ENCODE data around the gene LRP3. TPM values are rescaled to one million over a fixed set of nuclear protein-coding genes. Genes with fewer than 3 reads are reported as not detected.
"Not testable (repeated sequence)": the region's sequence is repeated elsewhere in the genome, so short reads cannot be mapped to it uniquely, and the experiment has no call there.

LRP3 gene
- total RNA-seq, 1 experiment from 2014 or later = 86.5 TPM

DNA sequence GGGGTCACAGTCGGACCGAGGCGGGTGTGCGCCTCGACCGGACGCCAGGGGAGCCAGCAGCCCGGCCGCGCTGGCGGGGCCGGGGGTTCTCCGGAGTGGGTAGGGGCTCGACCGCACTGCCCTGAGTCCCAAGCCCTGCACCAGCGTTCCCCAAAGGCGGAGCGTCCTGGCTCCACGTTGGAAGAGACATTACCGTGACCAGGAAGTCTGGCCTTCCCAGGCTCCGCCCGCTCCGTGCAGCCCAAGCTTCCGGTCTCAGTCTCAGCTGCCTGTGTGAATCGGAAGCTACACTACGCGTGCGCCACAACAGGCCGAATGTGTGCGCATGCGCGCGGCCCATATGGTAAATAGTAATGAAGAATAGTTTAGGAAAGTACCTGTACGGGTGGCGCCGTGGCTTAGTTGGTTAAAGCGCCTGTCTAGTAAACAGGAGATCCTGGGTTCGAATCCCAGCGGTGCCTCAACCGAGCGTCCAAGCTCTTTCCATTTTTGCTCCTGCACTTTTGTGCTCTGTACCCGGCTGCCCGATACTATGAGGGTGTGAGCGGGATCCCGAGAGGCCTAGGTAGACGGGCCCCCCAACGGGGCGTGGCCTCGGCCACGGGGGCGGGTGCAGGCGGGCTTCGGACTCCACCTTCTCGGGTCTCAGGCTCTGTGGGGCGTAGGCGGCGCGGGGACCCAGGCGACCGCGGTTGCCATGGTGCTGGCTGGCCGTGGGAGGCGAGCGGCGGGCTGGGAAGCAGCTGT, 17.3 kb upstream of the LRP3 start:
- peak; percentile 99 for DNase-seq (ENCODE audit: low spot score)

DNA sequence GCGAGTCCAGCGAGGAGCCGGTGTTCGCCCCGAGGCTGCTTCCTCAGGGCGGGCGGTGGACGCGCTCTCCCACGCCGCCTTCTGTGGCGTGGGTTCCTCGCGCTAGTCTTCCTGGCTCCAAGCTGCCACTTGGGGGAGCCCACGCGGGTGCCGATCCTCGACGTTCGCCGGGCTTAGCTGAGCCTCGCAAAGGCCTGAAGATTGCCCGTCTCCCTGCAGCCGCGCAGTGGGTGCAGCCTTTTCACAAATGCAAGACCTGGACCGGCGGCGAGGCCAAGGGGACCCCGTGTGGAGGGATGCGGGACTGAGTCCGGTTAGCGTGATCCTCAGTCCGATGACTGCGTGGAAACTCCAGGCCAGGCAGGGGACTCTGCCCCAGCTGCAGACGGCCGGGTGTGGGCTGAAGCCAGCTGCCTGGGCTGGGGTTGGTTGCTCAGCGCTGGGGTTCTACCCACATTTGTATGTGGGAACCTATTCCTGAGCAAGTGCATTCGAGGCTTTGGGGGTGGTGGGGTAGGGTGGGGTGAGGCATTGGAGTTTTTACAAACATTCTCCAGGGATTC, 16.6 kb upstream of the LRP3 start:
- DNase-seq (ENCODE audit: low spot score) = no peak

DNA sequence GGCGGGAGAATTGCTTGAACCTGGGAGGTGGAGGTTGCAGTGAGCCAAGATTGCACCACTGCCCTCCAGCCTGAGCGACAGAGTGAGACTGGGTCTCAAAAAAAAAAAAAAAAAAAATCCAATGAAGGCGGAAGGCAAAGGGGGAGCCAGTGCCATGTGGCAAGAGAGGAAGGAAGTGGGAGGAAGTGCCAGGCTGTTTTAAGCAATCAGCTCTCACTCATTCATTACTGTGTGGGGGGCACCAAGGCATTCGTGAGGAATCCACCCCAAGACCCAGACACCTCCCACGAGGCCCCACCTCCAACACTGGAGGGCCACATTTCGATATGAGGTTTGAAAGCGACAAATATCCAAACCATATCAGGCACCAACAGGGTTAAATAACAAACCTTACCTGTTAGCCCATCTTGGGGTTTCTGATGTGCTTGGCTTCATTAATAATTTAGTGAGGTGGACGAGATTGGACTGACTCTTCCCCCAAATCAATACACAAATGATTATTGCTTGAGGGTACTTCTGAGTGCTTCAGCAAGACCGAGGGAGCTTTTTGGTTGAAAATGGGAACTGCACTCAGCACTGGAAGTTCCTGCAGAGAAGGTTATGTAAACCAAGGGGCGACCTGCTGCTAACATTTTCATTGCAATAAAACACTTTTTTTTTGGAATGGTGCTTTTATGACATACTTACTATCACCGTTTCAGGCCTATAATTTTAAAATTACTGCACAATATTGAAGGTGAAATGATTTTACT, 7.5 kb upstream of the LRP3 start:
- DNase-seq (ENCODE audit: low spot score) = no peak

DNA sequence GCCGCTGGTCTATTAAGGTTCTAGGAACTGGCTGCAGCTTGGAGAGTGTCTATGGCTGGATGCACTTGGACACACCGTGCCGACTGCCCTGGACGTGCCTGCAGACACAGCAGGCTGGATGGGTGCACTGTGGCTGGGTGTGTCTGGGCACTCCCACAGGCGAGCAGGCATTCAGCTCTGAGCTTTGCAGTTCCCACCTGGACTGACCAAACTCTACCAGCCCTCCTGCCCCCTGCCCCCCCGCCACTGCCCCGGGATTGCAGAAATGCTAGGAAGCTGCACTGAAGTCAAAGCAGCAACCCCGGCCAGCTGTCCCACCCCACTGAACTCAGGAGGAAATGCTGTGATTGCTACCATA, 7.0 kb upstream of the LRP3 start:
- DNase-seq (ENCODE audit: low spot score) = no peak

DNA sequence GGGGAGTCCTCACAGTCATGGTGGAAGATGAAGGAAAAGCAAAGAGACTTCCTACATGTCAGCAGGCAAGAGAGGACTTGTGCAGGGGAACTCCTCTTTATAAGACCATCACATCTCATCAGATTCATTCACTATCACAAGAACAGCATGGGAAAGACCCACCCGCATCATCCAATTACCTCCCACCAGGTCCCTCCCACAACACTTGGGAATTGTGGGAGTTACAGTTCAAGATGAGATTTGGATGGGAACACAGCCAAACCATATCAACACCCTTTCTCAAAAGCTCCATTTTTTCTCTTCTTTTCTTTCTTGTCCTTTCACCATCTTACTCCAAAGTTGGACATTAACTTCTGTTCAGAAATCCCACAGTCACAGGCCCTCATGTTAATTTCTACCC, 4.7 kb upstream of the LRP3 start:
- DNase-seq (ENCODE audit: low spot score) = no peak

DNA sequence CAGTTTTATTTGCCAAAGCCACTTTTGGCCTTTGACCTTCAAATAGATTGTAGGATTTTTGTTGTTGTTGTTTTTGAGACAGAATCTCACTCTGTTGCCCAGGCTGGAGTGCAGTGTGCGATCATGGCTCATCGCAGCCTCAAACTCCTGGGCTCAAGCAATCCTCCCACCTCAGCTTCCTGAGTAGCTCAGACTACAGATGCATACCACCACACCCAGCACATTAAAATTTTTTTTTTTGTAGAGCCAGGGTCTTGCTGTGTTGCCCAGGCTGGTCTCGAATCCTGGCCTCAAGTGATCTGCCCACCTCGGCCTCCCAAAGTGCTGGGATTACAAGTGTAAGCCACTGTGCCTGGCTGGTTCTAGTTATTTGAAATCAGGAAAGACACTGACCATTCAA, 3.0 kb upstream of the LRP3 start:
- DNase-seq (ENCODE audit: low spot score) = not testable (repeated sequence)

DNA sequence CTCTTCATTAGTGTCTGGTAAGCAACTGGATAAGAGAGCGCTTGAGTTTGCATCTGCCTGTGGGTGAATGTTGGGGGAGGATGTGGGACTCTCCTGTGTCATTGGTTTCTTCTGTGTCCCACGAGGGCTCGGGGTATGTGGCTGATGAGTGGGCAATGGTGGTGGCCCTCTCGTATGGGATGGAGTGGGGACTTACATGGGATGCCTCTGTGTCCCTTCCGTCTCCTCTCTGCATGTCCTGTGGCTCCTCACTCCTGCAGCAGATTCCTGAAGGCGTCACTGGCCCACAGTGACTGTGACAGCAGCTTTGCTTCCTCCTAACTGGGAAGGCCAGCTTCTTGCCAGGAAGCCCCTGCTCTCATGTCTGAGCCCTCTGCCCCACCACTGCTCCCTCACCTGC, 2.6 kb upstream of the LRP3 start:
- no peak for DNase-seq (ENCODE audit: low spot score)

DNA sequence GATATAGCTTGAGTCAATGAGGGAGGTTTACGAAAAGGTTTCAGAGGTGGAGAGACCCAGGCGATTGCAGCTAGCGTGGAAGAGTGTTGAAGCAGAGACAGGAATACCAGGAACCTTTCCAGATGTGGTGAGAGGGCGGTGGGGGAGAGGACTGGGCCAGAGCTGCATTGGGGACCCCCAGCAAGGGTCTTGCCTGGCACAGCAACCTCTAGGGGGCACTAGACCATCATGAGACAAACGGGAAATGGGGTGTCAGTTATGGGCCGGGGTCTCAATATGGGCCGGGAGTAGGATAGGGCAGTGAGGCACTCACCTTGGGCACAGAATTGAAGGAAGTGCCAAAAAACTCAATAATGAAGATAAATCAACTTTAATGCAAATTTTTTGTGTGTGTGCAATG, 2.1 kb upstream of the LRP3 start:
- DNase-seq (ENCODE audit: low spot score) = no peak

DNA sequence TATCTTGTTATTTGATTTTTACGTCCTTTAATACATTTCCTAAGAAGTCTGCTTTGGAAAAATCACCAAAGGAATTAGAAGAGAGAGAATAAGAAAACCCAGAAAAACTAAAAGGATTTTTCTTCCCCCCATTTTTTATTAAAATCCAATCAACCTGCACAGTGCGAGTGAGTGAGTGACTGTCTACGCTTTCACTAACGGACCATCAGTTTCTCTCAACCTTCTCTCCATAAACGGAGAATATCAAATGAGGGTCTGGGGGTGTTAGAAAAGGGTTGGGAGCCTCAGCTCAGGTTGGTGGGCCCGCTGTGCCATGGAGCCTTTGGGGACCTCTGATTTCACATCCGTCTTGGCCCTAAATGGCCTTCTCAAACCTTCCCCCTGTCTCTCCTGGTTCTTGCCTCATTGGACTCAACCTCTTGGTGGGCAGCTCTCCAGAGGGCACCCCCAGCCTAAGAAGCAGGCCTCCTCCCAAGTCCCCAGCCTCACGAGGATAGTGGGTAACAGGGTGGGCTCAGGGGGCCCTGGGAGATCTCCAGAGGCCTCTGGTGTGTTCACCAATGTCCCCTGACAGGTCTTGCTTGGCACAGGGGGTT, 763 bp upstream of the LRP3 start:
- DNase-seq (ENCODE audit: low spot score) = no peak

DNA sequence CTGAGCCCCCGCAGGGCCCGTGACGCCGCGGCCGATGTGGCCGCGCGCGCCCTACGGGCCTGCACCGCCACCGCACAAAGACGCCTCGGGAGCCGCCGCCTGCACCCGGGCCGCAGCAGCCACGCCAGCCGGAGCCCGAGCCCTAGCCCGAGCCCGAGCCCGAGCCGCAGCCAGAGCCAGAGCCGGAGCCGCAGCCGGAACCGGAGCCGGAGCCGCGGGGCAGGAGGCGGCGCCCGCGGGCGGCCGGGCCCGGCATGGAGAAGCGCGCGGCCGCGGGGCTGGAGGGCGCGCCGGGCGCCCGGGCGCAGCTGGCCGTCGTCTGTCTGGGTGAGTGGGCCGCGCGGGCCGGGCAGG, 379 bp downstream of the LRP3 start:
- DNase-seq (ENCODE audit: low spot score) = no peak

DNA sequence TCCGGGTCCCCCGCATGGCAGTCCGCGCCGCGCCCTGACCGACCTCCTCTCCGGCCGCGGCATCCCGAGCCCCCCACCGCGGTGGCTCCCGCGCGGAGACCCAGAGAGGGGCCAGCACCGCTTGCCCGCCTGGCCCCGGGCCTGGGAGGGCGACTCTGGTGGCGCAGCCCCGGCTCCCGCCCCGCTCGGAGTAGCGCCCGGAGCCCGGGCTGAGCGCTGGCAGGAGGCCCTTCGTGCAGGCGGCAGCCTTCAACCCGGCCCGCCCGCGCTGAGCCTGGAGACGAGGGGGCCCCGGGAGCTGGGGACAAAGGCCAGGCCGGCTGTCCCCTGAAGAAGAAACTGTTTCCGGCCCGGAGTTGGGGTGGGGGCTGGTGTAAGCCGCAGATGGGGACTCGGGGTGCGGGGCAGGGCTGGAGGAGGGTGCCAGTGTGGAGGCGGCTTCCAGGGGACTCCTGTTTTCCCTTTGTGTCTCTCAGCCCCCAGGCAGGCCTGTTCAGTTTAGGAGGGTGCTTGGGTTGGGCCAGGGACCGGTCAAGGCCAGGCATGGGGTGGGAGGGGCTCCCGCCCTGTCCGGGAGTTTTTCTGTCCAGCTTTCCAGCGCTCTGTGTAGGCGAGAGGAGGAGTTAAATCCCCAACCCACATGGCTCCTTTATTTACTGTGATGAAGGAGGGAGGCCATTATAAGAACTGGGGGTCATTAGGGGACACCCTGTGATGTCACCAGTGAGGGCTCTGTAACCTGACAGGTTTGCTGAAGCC, 935 bp downstream of the LRP3 start:
- peak; percentile 52 for DNase-seq (ENCODE audit: low spot score)

DNA sequence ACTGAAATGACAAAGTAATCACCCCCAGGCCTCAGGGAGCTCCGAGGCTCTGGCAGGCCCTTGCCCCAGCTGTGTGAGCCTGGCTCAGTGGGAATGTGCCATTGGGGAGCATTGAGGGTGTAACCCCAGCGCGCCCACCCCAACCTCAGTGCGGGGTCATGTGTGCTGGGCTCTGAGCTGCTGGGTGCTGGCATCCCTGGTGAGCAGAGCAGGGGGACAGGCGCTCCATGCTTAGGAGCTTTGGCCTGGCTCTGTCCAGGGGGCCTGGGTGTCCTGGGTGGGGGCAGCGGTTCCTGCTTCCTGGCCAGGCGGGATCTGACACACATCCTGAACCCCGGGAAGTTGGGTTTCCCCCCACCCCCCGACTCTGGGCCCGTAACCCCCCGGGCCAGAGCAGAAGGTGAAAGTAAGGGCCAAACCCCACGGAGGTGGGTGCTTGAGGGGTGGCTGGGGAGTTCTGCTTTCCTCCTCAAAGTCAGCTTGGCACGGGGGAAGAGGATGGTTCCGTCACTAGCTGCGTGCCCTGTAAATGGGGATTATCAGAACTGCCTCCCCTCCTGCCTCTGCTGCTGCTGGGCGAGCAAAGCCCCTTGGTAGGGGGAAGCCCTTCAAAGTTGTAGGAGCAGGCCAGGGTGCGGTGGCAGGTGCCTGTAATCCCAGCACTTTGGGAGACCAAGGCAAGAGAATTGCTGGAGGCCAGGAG, 1.7 kb downstream of the LRP3 start:
- no peak for DNase-seq (ENCODE audit: low spot score)

DNA sequence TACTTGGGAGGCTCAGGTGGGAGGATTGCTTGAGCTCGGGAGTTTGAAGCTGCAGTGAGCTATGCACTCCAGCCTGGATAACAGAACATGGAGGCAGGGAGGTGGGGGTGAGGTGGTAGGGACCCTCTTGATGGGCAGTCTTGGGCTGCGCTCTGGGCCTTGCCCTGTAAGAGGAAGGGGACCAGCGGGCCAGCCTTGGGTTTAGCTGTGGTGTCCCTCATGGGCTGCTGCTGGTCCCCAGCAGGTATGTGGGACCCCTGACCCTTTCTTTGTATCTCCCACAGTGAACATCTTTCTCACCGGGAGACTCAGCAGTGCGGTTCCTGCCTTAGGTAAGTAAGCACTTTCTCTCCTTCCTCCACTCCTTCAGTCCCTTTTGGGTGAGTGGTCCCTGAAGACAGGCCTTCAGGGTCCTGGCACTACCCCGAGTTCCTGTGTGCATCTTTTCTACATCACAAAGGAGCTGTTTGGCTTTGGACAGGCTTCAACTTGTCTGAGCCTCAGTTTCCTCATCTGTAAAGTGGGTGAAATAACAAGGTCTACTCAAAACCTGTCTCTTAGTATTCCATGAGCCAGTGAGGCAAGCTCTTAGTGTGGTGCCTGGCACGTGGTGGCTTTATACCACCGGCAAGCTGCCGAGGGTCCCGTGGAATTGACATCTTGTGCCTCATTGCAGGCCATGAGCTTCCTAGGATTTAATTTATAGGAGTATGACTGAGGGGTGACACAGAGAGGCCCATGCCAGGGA, 2.5 kb downstream of the LRP3 start:
- no peak for DNase-seq (ENCODE audit: low spot score)

DNA sequence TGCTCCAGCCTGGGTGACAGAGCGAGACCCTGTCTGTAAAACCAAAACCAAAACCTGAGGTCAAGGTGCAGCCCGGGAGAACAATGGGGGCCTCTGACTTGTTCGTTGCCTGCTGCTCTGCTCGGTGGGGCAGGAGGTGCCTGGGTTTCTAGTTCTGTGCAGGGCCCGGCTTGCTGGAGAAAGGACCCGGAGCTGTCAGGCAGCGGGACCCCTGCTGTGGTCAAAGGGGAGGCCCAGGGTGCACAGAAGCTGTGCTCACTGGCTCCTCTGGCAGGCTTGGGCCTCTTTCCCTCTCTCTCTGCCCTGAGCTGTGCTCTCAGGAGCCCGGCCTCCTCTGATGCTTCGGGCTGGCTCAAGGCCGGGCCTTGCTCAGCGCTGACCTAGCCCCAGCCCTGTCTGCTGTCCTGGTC, 3.5 kb downstream of the LRP3 start:
- DNase-seq (ENCODE audit: low spot score) = no peak

DNA sequence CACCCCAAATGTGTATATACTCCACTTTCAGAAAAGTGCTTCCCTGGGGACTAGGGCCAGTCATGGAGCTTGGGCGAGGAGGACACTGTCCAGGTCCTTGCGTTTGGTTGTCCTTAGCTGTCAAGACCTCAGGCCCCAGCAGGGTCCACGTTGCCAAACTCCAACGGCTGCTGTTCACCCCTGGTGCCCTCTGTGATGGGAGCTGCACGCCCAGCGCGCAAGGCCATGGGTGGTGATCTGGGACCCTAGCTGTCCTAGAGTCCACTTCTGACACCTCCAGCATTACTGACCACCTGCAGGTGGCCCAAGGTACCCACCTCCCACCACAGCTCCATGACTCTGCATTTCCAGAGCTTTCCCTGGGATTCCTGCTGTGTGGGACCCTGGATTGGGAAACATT, 4.0 kb downstream of the LRP3 start:
- no peak for DNase-seq (ENCODE audit: low spot score)

DNA sequence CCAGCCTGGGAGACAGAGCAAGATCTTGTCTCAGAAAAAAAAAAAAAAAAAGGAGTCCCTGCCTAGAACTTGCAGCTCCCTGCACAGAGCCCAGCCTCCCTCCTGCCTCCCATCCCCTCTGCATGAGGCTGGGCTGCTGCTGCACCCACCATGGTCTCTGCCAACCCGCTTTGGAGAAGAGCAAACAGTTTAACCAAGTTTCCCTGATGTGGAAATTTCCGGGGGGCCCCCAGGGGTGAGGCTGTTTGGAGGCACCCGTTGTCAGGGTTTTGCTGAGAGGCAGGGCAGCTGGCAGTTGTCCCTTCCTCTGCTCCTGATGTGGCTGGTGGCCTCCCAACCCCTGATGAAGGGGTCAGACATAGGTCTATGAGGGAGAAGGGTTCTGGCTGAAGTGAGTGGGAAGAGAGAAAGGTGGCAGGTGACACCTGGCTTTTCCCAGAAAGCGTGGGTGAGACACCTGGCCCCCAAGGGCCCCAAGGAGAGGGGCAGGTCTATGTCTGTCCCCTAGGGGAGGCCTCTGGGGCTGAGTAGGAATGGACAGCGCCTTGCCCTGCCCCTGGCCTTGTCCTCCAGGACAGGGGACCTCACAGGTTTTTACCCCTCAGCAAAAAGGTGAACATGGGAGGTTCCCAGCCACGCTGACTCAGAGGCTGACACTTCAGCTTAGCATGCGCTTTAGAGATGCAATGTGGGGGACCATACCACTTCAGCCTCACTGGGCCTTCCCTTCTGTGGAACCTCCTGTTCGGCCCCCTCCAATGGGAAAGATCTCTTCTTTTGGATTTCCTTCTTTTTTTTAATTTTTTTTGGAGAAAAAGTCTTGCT, 5.5 kb downstream of the LRP3 start:
- peak; percentile 18 for DNase-seq (ENCODE audit: low spot score)

DNA sequence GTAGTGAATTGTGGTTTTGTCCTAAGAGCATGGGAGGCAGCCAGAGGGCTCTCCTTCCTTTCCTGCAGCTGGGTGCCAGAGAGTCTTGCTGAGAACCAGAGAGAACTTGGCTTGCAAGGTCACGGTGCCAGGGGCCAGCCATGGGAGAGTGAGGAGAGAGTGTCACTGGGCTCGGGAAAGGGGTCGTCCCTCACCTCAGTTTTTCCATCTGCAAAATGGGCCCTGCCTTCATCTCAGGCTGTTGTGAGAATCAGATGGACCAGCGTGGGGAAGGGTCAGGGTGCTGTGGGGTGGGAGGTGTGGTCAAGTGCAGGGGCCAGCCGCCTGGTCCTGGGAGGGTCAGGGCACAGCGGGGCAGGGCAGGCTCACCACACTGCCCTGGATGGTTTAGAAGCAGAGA, 7.3 kb downstream of the LRP3 start:
- no peak for DNase-seq (ENCODE audit: low spot score)

DNA sequence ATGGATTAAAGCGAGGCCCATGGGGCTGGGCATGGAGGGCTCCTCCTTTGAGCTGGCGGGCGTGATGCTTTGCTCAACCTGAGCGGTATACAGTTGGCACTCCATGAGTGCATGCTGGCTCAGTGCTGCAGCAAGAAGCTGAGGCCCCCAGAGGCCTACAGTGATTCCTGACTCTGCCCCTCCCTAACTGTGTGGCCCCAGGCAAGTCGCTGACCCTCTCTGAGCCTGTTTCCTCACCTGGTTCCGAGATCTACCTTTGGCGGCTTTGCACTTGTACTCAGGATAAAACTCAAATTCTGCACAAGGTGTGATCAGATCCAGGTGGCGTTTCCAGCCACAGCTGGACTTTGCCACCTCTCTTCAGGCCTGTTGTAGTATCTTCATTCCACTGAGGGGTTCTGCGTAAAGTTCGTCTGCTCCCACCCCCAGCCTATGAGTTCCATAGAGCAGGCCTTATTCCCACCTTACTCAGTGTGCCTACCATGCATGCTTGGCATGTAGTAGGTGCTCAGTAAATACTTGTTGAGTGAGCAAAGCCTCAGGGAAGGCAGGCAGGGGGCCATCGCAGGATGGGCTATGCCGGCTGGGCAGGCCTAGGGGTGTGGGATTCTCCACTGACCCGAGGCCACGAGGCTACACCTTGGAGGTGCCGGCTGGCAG, 7.9 kb downstream of the LRP3 start:
- DNase-seq (ENCODE audit: low spot score) = no peak

All from A172 (cell line).